Measurements from ENCODE around the gene DMRT2. TPM values are rescaled to one million over a fixed set of nuclear protein-coding genes. Genes with fewer than 3 reads are reported as not detected.

DMRT2 gene
- total and polyA plus RNA-seq, 5 donors from 2014 or later = not detected

DNA sequence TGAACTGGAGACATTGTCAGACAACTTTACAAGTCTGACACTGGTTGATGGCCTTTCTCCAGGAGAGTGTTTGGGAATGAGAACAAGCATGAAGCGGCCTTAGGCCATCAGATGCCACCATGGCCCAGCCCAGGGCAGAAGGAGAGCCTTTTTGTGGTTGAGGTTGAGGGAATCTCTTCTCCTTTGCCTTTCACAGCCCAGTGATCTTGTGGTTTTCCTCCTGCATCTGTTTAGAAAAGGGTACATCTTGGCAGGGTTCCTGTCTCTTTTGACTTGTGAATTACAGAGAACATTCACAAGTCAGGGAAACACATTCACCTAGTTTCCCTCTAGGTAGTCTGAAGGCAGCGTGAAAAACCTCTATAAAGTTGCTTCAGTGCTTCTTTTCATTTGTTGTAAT lies 27.5 kb downstream of the DMRT2 start:
- no peak for DNase-seq
- Mint-ChIP-seq H3K36me3 (no peaks in the 10 kb centered on the region), H3K27ac (no peak overlapping the region), H3K9me3 (peaks cover 0 to 1% (median 0%) of the 10 kb centered on the region in 7 donors), H3K4me1 (no peaks in the 10 kb centered on the region), H3K27me3 (peaks cover 5% of the 10 kb centered on the region), H3K4me3 (no peak overlapping the region)
- no peaks in the 10 kb centered on the region for H3K4me1 ChIP-seq (ENCODE audit: control insufficient read depth, insufficient read depth, low read length, poor library complexity, severe bottlenecking)
- no peak overlapping the region for H3K4me3 ChIP-seq (ENCODE audit: low read depth, low read length)
- no peaks in the 10 kb centered on the region for H3K36me3 ChIP-seq (ENCODE audit: control insufficient read depth, insufficient read depth, low read length)
- ATAC-seq (ENCODE audit: low read depth in 2 of 2) = no peak
- no peaks in the 10 kb centered on the region for H3K9me3 ChIP-seq (ENCODE audit: control insufficient read depth in 2 of 2, low read length in 2 of 2)
- no peak overlapping the region for H3K27ac ChIP-seq (ENCODE audit: insufficient read depth, low read length, poor library complexity, severe bottlenecking)
- H3K27me3 ChIP-seq (ENCODE audit: control insufficient read depth, insufficient read depth, low read length) = no peaks in the 10 kb centered on the region

- Histone ChIP-seq H3K9me3 (ENCODE audit: control insufficient read depth in 2 of 2, low read length in 2 of 2) (no peaks in the 10 kb centered on the region), H3K27ac (ENCODE audit: insufficient read depth, low read length, poor library complexity, severe bottlenecking) (no peak overlapping the region), H3K4me3 (ENCODE audit: low read depth, low read length) (no peak overlapping the region), H3K27me3 (ENCODE audit: control insufficient read depth, insufficient read depth, low read length) (no peaks in the 10 kb centered on the region), H3K36me3 (ENCODE audit: control insufficient read depth, insufficient read depth, low read length) (no peaks in the 10 kb centered on the region), H3K4me1 (ENCODE audit: control insufficient read depth, insufficient read depth, low read length, poor library complexity, severe bottlenecking) (no peaks in the 10 kb centered on the region)
- no peak overlapping the region for H3K4me3 Mint-ChIP-seq
- H3K9me3 Mint-ChIP-seq = peaks cover 0 to 1% (median 0%) of the 10 kb centered on the region in 7 donors
- H3K27ac Mint-ChIP-seq = no peak overlapping the region
- DNase-seq (no peak), ATAC-seq (ENCODE audit: low read depth in 2 of 2) (no peak)
- H3K4me1 Mint-ChIP-seq = no peaks in the 10 kb centered on the region
- peaks cover 6% of the 10 kb centered on the region for H3K27me3 Mint-ChIP-seq
- H3K36me3 Mint-ChIP-seq = no peaks in the 10 kb centered on the region
Measured at GRCh38 chr9:1083325-1083913, 33.3 kb downstream of the DMRT2 start.

- H3K27me3 ChIP-seq (ENCODE audit: control insufficient read depth, insufficient read depth, low read length) = no peaks in the 10 kb centered on the region
- no peaks in the 10 kb centered on the region for H3K9me3 ChIP-seq (ENCODE audit: control insufficient read depth in 2 of 2, low read length in 2 of 2)
- Mint-ChIP-seq H3K4me1 (no peaks in the 10 kb centered on the region), H3K9me3 (no peaks in the 10 kb centered on the region), H3K4me3 (no peak overlapping the region), H3K36me3 (no peaks in the 10 kb centered on the region), H3K27me3 (peaks cover 6% of the 10 kb centered on the region), H3K27ac (no peak overlapping the region)
- H3K27ac ChIP-seq (ENCODE audit: insufficient read depth, low read length, poor library complexity, severe bottlenecking) = no peak overlapping the region
- H3K4me3 ChIP-seq (ENCODE audit: low read depth, low read length) = no peak overlapping the region
- H3K4me1 ChIP-seq (ENCODE audit: control insufficient read depth, insufficient read depth, low read length, poor library complexity, severe bottlenecking) = no peaks in the 10 kb centered on the region
- no peak for DNase-seq
- ATAC-seq (ENCODE audit: low read depth in 2 of 2) = no peak
- no peaks in the 10 kb centered on the region for H3K36me3 ChIP-seq (ENCODE audit: control insufficient read depth, insufficient read depth, low read length)
Measured at GRCh38 chr9:1085086-1085485, 34.9 kb downstream of the DMRT2 start.

DNA sequence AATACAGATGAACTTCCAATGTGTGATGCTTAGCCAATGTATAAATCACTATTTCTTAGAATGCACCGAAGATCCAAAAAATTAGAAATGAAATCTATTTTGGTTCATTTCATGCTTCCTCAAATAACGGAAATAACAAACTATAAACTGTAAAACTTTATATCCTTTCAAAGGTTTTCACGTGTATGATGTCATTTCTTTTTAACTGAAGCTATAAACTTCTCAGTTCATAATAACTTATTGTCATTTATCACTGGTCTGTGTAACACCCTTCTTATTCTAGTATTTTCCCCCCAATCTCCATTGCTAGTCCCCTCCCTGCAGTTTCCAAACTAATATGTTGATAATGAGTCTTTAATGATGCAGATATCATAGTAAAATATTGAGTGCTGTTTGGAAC lies 36.4 kb downstream of the DMRT2 start:
- ATAC-seq (ENCODE audit: low read depth in 2 of 2) (no peak), DNase-seq (no peak)
- Histone ChIP-seq H3K4me1 (ENCODE audit: control insufficient read depth, insufficient read depth, low read length, poor library complexity, severe bottlenecking) (no peaks in the 10 kb centered on the region), H3K27me3 (ENCODE audit: control insufficient read depth, insufficient read depth, low read length) (no peaks in the 10 kb centered on the region), H3K9me3 (ENCODE audit: control insufficient read depth in 2 of 2, low read length in 2 of 2) (no peaks in the 10 kb centered on the region), H3K4me3 (ENCODE audit: low read depth, low read length) (no peak overlapping the region), H3K36me3 (ENCODE audit: control insufficient read depth, insufficient read depth, low read length) (no peaks in the 10 kb centered on the region), H3K27ac (ENCODE audit: insufficient read depth, low read length, poor library complexity, severe bottlenecking) (no peak overlapping the region)
- H3K27me3 Mint-ChIP-seq = peaks cover 6% of the 10 kb centered on the region
- no peaks in the 10 kb centered on the region for H3K36me3 Mint-ChIP-seq
- no peaks in the 10 kb centered on the region for H3K9me3 Mint-ChIP-seq
- no peaks in the 10 kb centered on the region for H3K4me1 Mint-ChIP-seq
- no peak overlapping the region for H3K4me3 Mint-ChIP-seq
- H3K27ac Mint-ChIP-seq = no peak overlapping the region

DNA sequence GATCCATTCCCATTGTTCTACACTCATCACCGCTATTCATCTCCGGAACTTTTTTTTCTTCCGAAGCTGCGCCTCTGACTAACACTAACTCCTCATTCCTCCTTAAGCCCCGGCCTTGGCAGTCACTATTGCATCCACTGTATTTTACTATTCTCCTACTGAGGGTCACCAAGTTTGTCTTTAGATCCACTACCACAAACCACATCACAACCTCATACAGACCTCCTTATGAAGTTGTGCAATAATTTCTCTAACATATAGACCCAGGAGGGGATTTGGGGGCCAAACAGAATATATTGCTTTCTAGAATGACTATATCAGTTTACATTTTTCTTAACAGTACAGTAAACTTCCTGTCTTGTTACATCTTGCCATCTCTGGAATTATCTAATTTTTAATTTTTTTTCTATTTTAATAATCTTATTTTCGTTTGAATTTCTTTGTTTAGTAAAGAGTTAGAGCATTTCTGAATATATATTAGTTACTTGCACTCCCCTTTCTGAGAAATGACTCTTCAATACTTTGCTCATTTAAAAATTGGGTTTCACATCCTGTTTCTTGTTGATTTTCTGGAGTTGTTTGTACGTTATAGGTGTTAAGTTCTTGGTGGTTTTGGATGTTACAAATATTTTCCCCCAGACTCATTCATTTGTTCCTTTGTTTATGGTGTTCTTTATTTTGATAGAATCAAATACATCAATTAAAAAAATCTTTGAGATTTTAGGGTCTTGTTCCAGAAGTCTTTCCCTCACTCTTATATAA lies 37.1 kb downstream of the DMRT2 start:
- Mint-ChIP-seq H3K36me3 (no peaks in the 10 kb centered on the region), H3K9me3 (no peaks in the 10 kb centered on the region), H3K4me1 (no peaks in the 10 kb centered on the region)

DNA sequence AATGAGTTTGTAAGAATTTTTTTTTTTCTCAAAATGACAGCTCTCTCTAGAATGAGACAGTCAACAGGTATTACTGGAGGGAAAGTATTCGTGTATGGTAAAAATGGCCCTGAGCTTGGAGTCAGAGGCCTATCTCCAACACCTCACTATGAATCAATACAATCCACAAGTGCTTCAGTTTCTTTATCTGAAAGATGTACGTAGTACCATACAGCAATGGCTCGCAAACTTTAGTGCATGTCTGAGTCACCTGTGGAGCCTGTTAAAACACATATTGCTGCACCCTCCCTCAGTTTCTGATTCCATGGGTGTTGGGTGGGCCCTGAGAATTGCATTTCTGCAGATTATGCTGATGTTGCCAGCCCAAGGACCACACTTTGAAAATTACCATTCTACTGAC lies 44.6 kb downstream of the DMRT2 start:
- Mint-ChIP-seq H3K9me3 (peaks cover 0 to 2% (median 0%) of the 10 kb centered on the region in 7 donors), H3K4me1 (no peaks in the 10 kb centered on the region), H3K27ac (no peak overlapping the region), H3K36me3 (no peaks in the 10 kb centered on the region), H3K4me3 (no peak overlapping the region), H3K27me3 (no peaks in the 10 kb centered on the region)
- no peaks in the 10 kb centered on the region for H3K36me3 ChIP-seq (ENCODE audit: control insufficient read depth, insufficient read depth, low read length)
- no peaks in the 10 kb centered on the region for H3K9me3 ChIP-seq (ENCODE audit: control insufficient read depth in 2 of 2, low read length in 2 of 2)
- H3K27ac ChIP-seq (ENCODE audit: insufficient read depth, low read length, poor library complexity, severe bottlenecking) = no peak overlapping the region
- H3K27me3 ChIP-seq (ENCODE audit: control insufficient read depth, insufficient read depth, low read length) = no peaks in the 10 kb centered on the region
- H3K4me1 ChIP-seq (ENCODE audit: control insufficient read depth, insufficient read depth, low read length, poor library complexity, severe bottlenecking) = no peaks in the 10 kb centered on the region
- no peak for ATAC-seq (ENCODE audit: low read depth in 2 of 2)
- DNase-seq = no peak
- no peak overlapping the region for H3K4me3 ChIP-seq (ENCODE audit: low read depth, low read length)

More for the DNA sequence above, 37.1 kb downstream of the DMRT2 start:
- Histone ChIP-seq H3K36me3 (ENCODE audit: control insufficient read depth, insufficient read depth, low read length) (no peaks in the 10 kb centered on the region), H3K27ac (ENCODE audit: insufficient read depth, low read length, poor library complexity, severe bottlenecking) (no peak overlapping the region), H3K9me3 (ENCODE audit: control insufficient read depth in 2 of 2, low read length in 2 of 2) (no peaks in the 10 kb centered on the region), H3K4me3 (ENCODE audit: low read depth, low read length) (no peak overlapping the region), H3K27me3 (ENCODE audit: control insufficient read depth, insufficient read depth, low read length) (no peaks in the 10 kb centered on the region), H3K4me1 (ENCODE audit: control insufficient read depth, insufficient read depth, low read length, poor library complexity, severe bottlenecking) (no peaks in the 10 kb centered on the region)
- Mint-ChIP-seq H3K27me3 (peaks cover 6% of the 10 kb centered on the region), H3K27ac (peak overlapping the region in 1 of 3 donors; percentile 24), H3K4me3 (no peak overlapping the region)
- ATAC-seq (ENCODE audit: low read depth in 2 of 2) (no peak), DNase-seq (no peak)

DNA sequence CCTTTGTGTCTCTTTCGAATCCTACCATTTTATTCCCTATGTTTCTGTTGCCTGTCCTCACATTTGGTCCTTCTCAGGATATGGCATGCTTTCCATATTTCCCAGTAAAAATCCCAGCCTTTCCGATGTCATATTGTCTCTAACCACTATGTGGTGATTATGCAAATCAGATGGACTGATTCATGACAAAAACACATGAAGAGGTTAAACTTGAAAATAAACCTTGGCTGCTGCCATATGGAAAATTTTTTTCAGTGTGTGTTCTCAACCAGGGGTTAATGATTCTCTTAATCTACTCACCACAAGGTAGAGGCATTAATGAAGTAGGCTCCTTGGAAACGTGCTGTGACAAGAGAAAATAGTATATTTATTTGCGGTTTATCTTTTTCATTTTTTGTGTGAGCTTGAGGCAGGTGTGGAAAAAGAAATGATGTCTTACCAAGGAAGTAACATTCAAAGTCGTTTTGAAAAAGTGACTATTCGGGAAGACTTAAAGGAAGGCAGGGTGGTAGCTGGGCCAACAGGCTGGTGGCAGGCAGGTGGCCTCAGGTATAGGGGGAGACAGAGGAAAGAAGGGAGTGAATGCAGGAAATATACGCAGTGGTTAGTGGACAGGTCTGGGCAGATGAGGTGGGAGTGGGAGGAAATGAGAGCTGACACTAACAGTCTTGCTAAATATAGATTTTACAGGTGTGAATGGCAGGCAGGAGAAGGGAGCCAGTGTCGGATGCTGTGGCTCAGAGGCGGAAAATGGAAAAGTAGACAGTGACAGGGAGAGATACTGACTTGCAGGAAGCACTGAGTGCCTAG lies 46.2 kb downstream of the DMRT2 start:
- no peaks in the 10 kb centered on the region for H3K27me3 ChIP-seq (ENCODE audit: control insufficient read depth, insufficient read depth, low read length)
- Mint-ChIP-seq H3K36me3 (no peaks in the 10 kb centered on the region), H3K27me3 (no peaks in the 10 kb centered on the region), H3K9me3 (peaks cover 0 to 3% (median 0%) of the 10 kb centered on the region in 7 donors), H3K27ac (no peak overlapping the region), H3K4me1 (no peaks in the 10 kb centered on the region), H3K4me3 (no peak overlapping the region)
- no peak overlapping the region for H3K27ac ChIP-seq (ENCODE audit: insufficient read depth, low read length, poor library complexity, severe bottlenecking)
- ATAC-seq (ENCODE audit: low read depth in 2 of 2) (no peak), DNase-seq (no peak)
- H3K4me1 ChIP-seq (ENCODE audit: control insufficient read depth, insufficient read depth, low read length, poor library complexity, severe bottlenecking) = no peaks in the 10 kb centered on the region
- no peak overlapping the region for H3K4me3 ChIP-seq (ENCODE audit: low read depth, low read length)
- no peaks in the 10 kb centered on the region for H3K9me3 ChIP-seq (ENCODE audit: control insufficient read depth in 2 of 2, low read length in 2 of 2)
- H3K36me3 ChIP-seq (ENCODE audit: control insufficient read depth, insufficient read depth, low read length) = no peaks in the 10 kb centered on the region

Data from CD4-positive, CD25-positive, alpha-beta regulatory T cell (primary cell).